Stimulated activated naive CD8-positive, alpha-beta T cell treated with anti-CD3 and anti-CD28 coated beads, Interleukin-15, amount 100 ng/mL, for 72 hours (primary cell): ENCODE data around the gene IMMT.
"Not testable (repeated sequence)": the region's sequence is repeated elsewhere in the genome, so short reads cannot be mapped to it uniquely, and the experiment has no call there.

Experiments
- ATAC-seq: fragments of 150-1000 bp; cut with Tn5 transposase; 2 replicates; pipeline ENCODE4 v1.10.0; 2021; ENCODE audit warnings: mild to moderate bottlenecking, moderate library complexity
- DNase-seq, 2 donors: peaks; one replicate each; pipeline ENCODE4 v3.0.0; 2021 to 2022
- H3K27ac Mint-ChIP-seq, 2 donors: one replicate each; pipeline ENCODE4 v1.8.0; 2022; ENCODE audit warnings: mild to moderate bottlenecking in 2 of 2, mixed read lengths in 2 of 2, moderate library complexity in 2 of 2
- H3K27me3 Mint-ChIP-seq: one replicate; pipeline ENCODE4 v1.8.0; 2022; ENCODE audit warnings: mixed read lengths
- H3K4me1 Mint-ChIP-seq: one replicate; pipeline ENCODE4 v1.8.0; 2022; ENCODE audit warnings: mild to moderate bottlenecking, mixed read lengths
- H3K4me3 Mint-ChIP-seq, 2 donors: one replicate each; pipeline ENCODE4 v1.8.0; 2022; ENCODE audit warnings: mild to moderate bottlenecking in 2 of 2, mixed read lengths in 2 of 2, moderate library complexity in 1 of 2
- H3K9me3 Mint-ChIP-seq, 2 donors: one replicate each; pipeline ENCODE4 v1.8.0; 2022; ENCODE audit warnings: mixed read lengths in 2 of 2

Gene IMMT

GRCh38 chr2:86216575-86217555 lies 21.6 kb upstream of the IMMT start:
- no peaks in the 10 kb centered on the region for H3K27me3 Mint-ChIP-seq
- peaks cover 0 to 7% of the 10 kb centered on the region in 2 donors for H3K9me3 Mint-ChIP-seq
- DNase-seq, result no peak

GRCh38 chr2:86214503-86214832 lies 19.2 kb upstream of the IMMT start:
- ATAC-seq (no peak), DNase-seq (no peak)
- Mint-ChIP-seq H3K9me3 (peaks cover 0 to 7% of the 10 kb centered on the region in 2 donors), H3K4me3 (no peak overlapping the region), H3K4me1 (peaks cover 15% of the 10 kb centered on the region), H3K27ac (no peak overlapping the region), H3K27me3 (no peaks in the 10 kb centered on the region)

More at GRCh38 chr2:86216575-86217555, 21.6 kb upstream of the IMMT start:
- ATAC-seq, result no peak
- Mint-ChIP-seq H3K27ac (no peak overlapping the region), H3K4me3 (no peak overlapping the region), H3K4me1 (peaks cover 25% of the 10 kb centered on the region)

GRCh38 chr2:86213699-86214502 lies 18.6 kb upstream of the IMMT start:
- Mint-ChIP-seq H3K9me3 (peaks cover 0 to 7% of the 10 kb centered on the region in 2 donors), H3K27ac (no peak overlapping the region), H3K27me3 (no peaks in the 10 kb centered on the region), H3K4me3 (no peak overlapping the region), H3K4me1 (peaks cover 15% of the 10 kb centered on the region)
- DNase-seq (no peak), ATAC-seq (no peak)

GRCh38 chr2:86213056-86213455 lies 17.8 kb upstream of the IMMT start:
- Mint-ChIP-seq H3K27ac (no peak overlapping the region), H3K4me1 (peaks cover 12% of the 10 kb centered on the region), H3K9me3 (peaks cover 0 to 3% of the 10 kb centered on the region in 2 donors), H3K27me3 (no peaks in the 10 kb centered on the region), H3K4me3 (no peak overlapping the region)
- DNase-seq (no peak), ATAC-seq (no peak)

GRCh38 chr2:86211796-86212188 lies 16.5 kb upstream of the IMMT start:
- H3K9me3 Mint-ChIP-seq, result no peaks in the 10 kb centered on the region
- DNase-seq (no peak), ATAC-seq (no peak)
- peak overlapping the region in 1 of 2 donors; percentile 19 for H3K27ac Mint-ChIP-seq
- H3K4me1 Mint-ChIP-seq, result peaks cover 5% of the 10 kb centered on the region
- H3K27me3 Mint-ChIP-seq, result no peaks in the 10 kb centered on the region
- H3K4me3 Mint-ChIP-seq, result no peak overlapping the region

- ATAC-seq (no peak), DNase-seq (no peak)
- Mint-ChIP-seq H3K4me1 (no peaks in the 10 kb centered on the region), H3K4me3 (no peak overlapping the region), H3K27me3 (no peaks in the 10 kb centered on the region), H3K27ac (peak overlapping the region in 1 of 2 donors; percentile 19), H3K9me3 (no peaks in the 10 kb centered on the region)
These were observed 16.0 kb upstream of the IMMT start for GRCh38 chr2:86211033-86211795.

GRCh38 chr2:86204458-86204857 lies 9.2 kb upstream of the IMMT start:
- H3K27me3 Mint-ChIP-seq, result no peaks in the 10 kb centered on the region
- peaks cover 39% of the 10 kb centered on the region for H3K4me1 Mint-ChIP-seq
- no peak overlapping the region for H3K27ac Mint-ChIP-seq
- H3K9me3 Mint-ChIP-seq, result no peaks in the 10 kb centered on the region
- H3K4me3 Mint-ChIP-seq, result no peak overlapping the region
- DNase-seq, result no peak
- no peak for ATAC-seq

- no peak for ATAC-seq
- Mint-ChIP-seq H3K9me3 (no peaks in the 10 kb centered on the region), H3K27ac (no peak overlapping the region), H3K4me1 (peaks cover 39% of the 10 kb centered on the region), H3K4me3 (no peak overlapping the region), H3K27me3 (no peaks in the 10 kb centered on the region)
- DNase-seq, result no peak
These were observed 8.4 kb upstream of the IMMT start for GRCh38 chr2:86203614-86204013.

- ATAC-seq, result no peak
- H3K27me3 Mint-ChIP-seq, result no peaks in the 10 kb centered on the region
- peak overlapping the region in 1 of 2 donors; percentile 12 for H3K27ac Mint-ChIP-seq
- no peak for DNase-seq
- peaks cover 47% of the 10 kb centered on the region for H3K4me1 Mint-ChIP-seq
- no peaks in the 10 kb centered on the region for H3K9me3 Mint-ChIP-seq
- no peak overlapping the region for H3K4me3 Mint-ChIP-seq
These were observed 7.4 kb upstream of the IMMT start for GRCh38 chr2:86202702-86203101.

GRCh38 chr2:86202336-86202692 lies 7.1 kb upstream of the IMMT start:
- peak overlapping the region in 1 of 2 donors; percentile 12 for H3K27ac Mint-ChIP-seq
- no peaks in the 10 kb centered on the region for H3K27me3 Mint-ChIP-seq
- peaks cover 48% of the 10 kb centered on the region for H3K4me1 Mint-ChIP-seq
- no peaks in the 10 kb centered on the region for H3K9me3 Mint-ChIP-seq
- H3K4me3 Mint-ChIP-seq, result no peak overlapping the region
- ATAC-seq, result no peak
- DNase-seq, result no peak

GRCh38 chr2:86201671-86202335 lies 6.5 kb upstream of the IMMT start:
- DNase-seq (no peak), ATAC-seq (no peak)
- no peaks in the 10 kb centered on the region for H3K9me3 Mint-ChIP-seq
- H3K27me3 Mint-ChIP-seq, result no peaks in the 10 kb centered on the region
- H3K27ac Mint-ChIP-seq, result no peak overlapping the region
- H3K4me1 Mint-ChIP-seq, result peaks cover 53% of the 10 kb centered on the region
- no peak overlapping the region for H3K4me3 Mint-ChIP-seq

GRCh38 chr2:86200564-86200963 lies 5.3 kb upstream of the IMMT start:
- ATAC-seq, DNase-seq, H3K27me3 Mint-ChIP-seq, H3K9me3 Mint-ChIP-seq: not testable (repeated sequence)
- Mint-ChIP-seq H3K4me1 (peaks cover 56% of the 10 kb centered on the region), H3K4me3 (peak overlapping the region; percentile 94 to 99), H3K27ac (peak overlapping the region in 1 of 2 donors; percentile 82)

- Mint-ChIP-seq H3K4me3 (peak overlapping the region; percentile 94 to 99), H3K9me3 (no peaks in the 10 kb centered on the region), H3K27me3 (no peaks in the 10 kb centered on the region), H3K4me1 (peaks cover 55% of the 10 kb centered on the region), H3K27ac (peak overlapping the region; percentile 95 to 97)
- ATAC-seq (no peak), DNase-seq (no peak)
These were observed 4.5 kb upstream of the IMMT start for GRCh38 chr2:86199834-86200177.

- ATAC-seq, result no peak
- DNase-seq, result no peak
- Mint-ChIP-seq H3K9me3 (no peaks in the 10 kb centered on the region), H3K27ac (peak overlapping the region; percentile 90 to 99), H3K4me3 (peak overlapping the region; percentile 92 to 100), H3K27me3 (no peaks in the 10 kb centered on the region), H3K4me1 (peaks cover 65% of the 10 kb centered on the region)
These were observed 636 bp upstream of the IMMT start for GRCh38 chr2:86195808-86196387.

- no peak for DNase-seq
- Mint-ChIP-seq H3K9me3 (no peaks in the 10 kb centered on the region), H3K27me3 (no peaks in the 10 kb centered on the region), H3K4me1 (peaks cover 69% of the 10 kb centered on the region), H3K27ac (peak overlapping the region; percentile 90 to 99), H3K4me3 (peak overlapping the region; percentile 92 to 100)
- ATAC-seq, result no peak
These were observed 559 bp downstream of the IMMT start for GRCh38 chr2:86194751-86195054.
